Endothelial cell of umbilical vein (primary cell): ENCODE results near the gene LARGE1. TPM values are rescaled to one million over a fixed set of nuclear protein-coding genes. Genes with fewer than 3 reads are reported as not detected.

Experiments
- BruUV-seq: library from RNA; stranded (reverse); fragments of 400-500 nt; replicated peaks from 2 replicates; lab custom pipeline; 2021; lab: Mats Ljungman, UMichigan
- CTCF ChIA-PET: fragments of 300-600, 350-600 bp; sonication (Branson Sonifier 250); formaldehyde crosslinking; loops from one replicate; lab custom pipeline; 2021; ENCODE audit warnings: antibody characterized with exemption, inconsistent platforms; lab: Charles Lee
- POLR2A ChIA-PET: fragments of 300-600, 350-600 bp; sonication (Branson Sonifier 250); formaldehyde crosslinking; loops from one replicate; lab custom pipeline; 2021; ENCODE audit warnings: antibody characterized with exemption, inconsistent platforms; lab: Charles Lee
- DNase-seq: peaks from one replicate; pipeline ENCODE4 v3.0.0-alpha.2; 2011; ENCODE audit warnings: low read depth, low spot score
- FAIRE-seq: peaks from 2 replicates; lab custom pipeline; 2011; peaks lifted over from hg19 to GRCh38; lab: Jason Lieb, UNC
- H2AFZ ChIP-seq: 2 replicates; pipeline ENCODE4 v1.6.0; 2012; ENCODE audit warnings: low read depth, low read length, control low read depth, inconsistent platforms
- H3K27ac ChIP-seq: 2 replicates; pipeline ENCODE4 v1.5.1; 2011; ENCODE audit warnings: low read depth, mild to moderate bottlenecking, control low read depth, low read length, moderate library complexity; ENCODE audit not compliant: insufficient read depth
- H3K27me3 ChIP-seq, 2 experiments: 2 replicates each; pipeline versions ENCODE4 v1.6.0 to v1.6.1; 2011; ENCODE audit warnings: low read length in 2 of 2, mixed read lengths in 1 of 2; ENCODE audit not compliant: control insufficient read depth in 2 of 2, insufficient read depth in 2 of 2
- H3K36me3 ChIP-seq, 2 experiments: 2 replicates in 1 of 2; 3 replicates in 1 of 2; pipeline ENCODE4 v1.5.1; 2011; ENCODE audit warnings: low read length in 2 of 2, mild to moderate bottlenecking in 1 of 2, moderate library complexity in 1 of 2; ENCODE audit not compliant: control insufficient read depth in 2 of 2, insufficient read depth in 2 of 2; ENCODE audit errors: extremely low read depth in 1 of 2
- H3K4me1 ChIP-seq: 3 replicates; pipeline ENCODE4 v1.5.1; 2011; ENCODE audit warnings: mild to moderate bottlenecking, low read length; ENCODE audit not compliant: control insufficient read depth, insufficient read depth; ENCODE audit errors: extremely low read depth
- H3K4me2 ChIP-seq: 2 replicates; pipeline ENCODE4 v1.6.1; 2011; ENCODE audit warnings: low read length, control low read depth, mixed read lengths; ENCODE audit not compliant: insufficient read depth
- H3K4me3 ChIP-seq, 3 experiments: fragments of 200-600 bp in 1 of 3; sonication (generic), shearing (Covaris generic) in 1 of 3; replicated peaks in 1 of 3; 2 replicates each; pipeline ENCODE4 v1.5.1; 2011 to 2016; ENCODE audit warnings: control low read depth in 3 of 3, low read length in 3 of 3, mild to moderate bottlenecking in 2 of 3, inconsistent platforms in 1 of 3, low read depth in 1 of 3, moderate library complexity in 1 of 3; ENCODE audit not compliant: insufficient read depth in 1 of 3
- H3K79me2 ChIP-seq: 2 replicates; pipeline ENCODE4 v1.6.0; 2012; ENCODE audit warnings: low read length, inconsistent platforms; ENCODE audit not compliant: control insufficient read depth, insufficient read depth
- H3K9ac ChIP-seq: replicated peaks from 2 replicates; pipeline ENCODE3; 2011; ENCODE audit warnings: low read length, control low read depth; ENCODE audit not compliant: insufficient read depth; ENCODE audit errors: extremely low read depth
- H3K9me1 ChIP-seq: replicated peaks from 3 replicates; pipeline ENCODE4 v1.6.0; 2011; ENCODE audit warnings: mild to moderate bottlenecking, low read length; ENCODE audit not compliant: control insufficient read depth, insufficient read depth; ENCODE audit errors: extremely low read depth
- H3K9me3 ChIP-seq: replicated peaks from 2 replicates; pipeline ENCODE4 v1.5.1; 2012; ENCODE audit warnings: low read length, inconsistent platforms; ENCODE audit not compliant: control insufficient read depth, insufficient read depth
- H4K20me1 ChIP-seq: replicated peaks from 2 replicates; pipeline ENCODE3; 2011; ENCODE audit warnings: mild to moderate bottlenecking, low read length; ENCODE audit not compliant: control insufficient read depth, insufficient read depth; ENCODE audit errors: extremely low read depth
- EZH2 ChIP-seq: IDR thresholded peaks from 2 replicates; pipeline ENCODE4 v1.6.1; 2012; ENCODE audit warnings: borderline replicate concordance, low read depth, mild to moderate bottlenecking, moderate library complexity, low read length, inconsistent platforms; ENCODE audit not compliant: severe bottlenecking
- FOS ChIP-seq: IDR thresholded peaks from 2 replicates; pipeline ENCODE4 v1.6.1; 2011; ENCODE audit warnings: mild to moderate bottlenecking, low read length, moderate library complexity, borderline replicate concordance; ENCODE audit not compliant: insufficient read depth
- GATA2 ChIP-seq: IDR thresholded peaks from 2 replicates; pipeline ENCODE4 v1.7.0; 2011; ENCODE audit warnings: low read depth, mild to moderate bottlenecking, moderate library complexity, mixed read lengths, low read length; ENCODE audit not compliant: insufficient read length, insufficient read depth
- JUN ChIP-seq: IDR thresholded peaks from 2 replicates; pipeline ENCODE4 v1.6.1; 2011; ENCODE audit warnings: borderline replicate concordance, low read depth; ENCODE audit not compliant: insufficient read length, insufficient read depth
- POLR2A ChIP-seq: IDR thresholded peaks from 2 replicates; pipeline ENCODE4 v1.6.1; 2012; ENCODE audit warnings: low read depth, mild to moderate bottlenecking, control low read depth, low read length
- POLR2AphosphoS5 ChIP-seq: IDR thresholded peaks from 2 replicates; pipeline ENCODE4 v1.6.1; 2012; ENCODE audit warnings: low read depth, mild to moderate bottlenecking, control low read depth, low read length, moderate library complexity; ENCODE audit not compliant: insufficient read depth
- dilution Hi-C: fragments of 300-500 bp; cut with MboI; formaldehyde crosslinking; loops from one replicate; pipeline ENCODE4 v1.15.0; 2019; ENCODE audit warnings: low sequenced_read_pairs; ENCODE audit not compliant: extremely low pct_ligation_motif_present
- intact Hi-C: fragments of 100-400 bp; cut with micrococcal nuclease; formaldehyde crosslinking; loops from one replicate; pipeline ENCODE4 v1.10.0; 2022
- polyA plus RNA-seq, 4 experiments: library from polyadenylated mRNA; depleted of rRNA in 3 of 4; stranded (reverse) in 3 of 4; unstranded in 1 of 4; fragments of >200 nt; gene quantifications; 2 replicates each; pipeline versions ENCODE4 v1.2.1 to v1.2.3, GENCODE V29; 2011 to 2012; ENCODE audit warnings: missing spikeins in 1 of 4
- total RNA-seq: library from RNA; stranded (reverse); gene quantifications from 2 replicates; pipeline ENCODE4 v1.2.3, GENCODE V29; 2021
- TF ChIP-seq, protein P1 (sequence below): IDR thresholded peaks from 2 replicates; pipeline ENCODE4 v1.6.1; 2011; ENCODE audit not compliant: insufficient read depth, insufficient read length
- TF ChIP-seq, protein P2 (sequence below), 2 donors: IDR thresholded peaks; 1 replicate in 1 of 2; 2 replicates in 1 of 2; pipeline ENCODE4 v1.5.1; 2011; ENCODE audit warnings: low read length in 2 of 2, mild to moderate bottlenecking in 2 of 2, moderate library complexity in 2 of 2, control low read depth in 1 of 2, inconsistent platforms in 1 of 2, low read depth in 1 of 2; ENCODE audit not compliant: insufficient read depth in 1 of 2; ENCODE audit errors: extremely low read depth in 1 of 2

Gene LARGE1
- total and polyA plus RNA-seq, 2 donors (not counting 3 experiments of a cell fraction or from before 2014, with no cell fraction given) = 0.95 to 4.4 TPM

DNA sequence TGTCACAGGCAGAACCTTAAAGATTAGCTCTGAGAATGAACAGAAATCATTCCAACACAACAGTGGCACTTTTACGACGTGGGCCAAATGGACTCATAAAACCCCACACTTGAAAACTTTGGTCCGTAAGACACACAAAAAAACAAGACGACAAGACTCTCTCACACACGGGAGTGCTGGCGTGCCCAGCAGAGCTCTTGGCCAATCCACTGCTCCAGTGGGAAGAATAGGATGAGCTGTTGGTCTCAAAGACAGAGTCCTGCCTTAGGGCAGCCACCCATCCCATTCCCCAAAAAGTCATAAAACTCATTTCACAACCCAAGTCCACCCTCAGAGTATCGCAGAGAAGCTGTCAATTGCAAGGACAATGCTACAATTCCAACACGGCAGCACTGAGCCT is 18.2 kb downstream of the LARGE1 start:
- CTCF ChIA-PET = no interaction called here

More for the DNA sequence above, 18.2 kb downstream of the LARGE1 start:
- Histone ChIP-seq H3K36me3 (no peaks in the 10 kb centered on the region), H3K4me3 (no peak overlapping the region), H4K20me1 (no peaks in the 10 kb centered on the region), H2AFZ (no peak overlapping the region), H3K27me3 (no peaks in the 10 kb centered on the region), H3K27ac (no peak overlapping the region), H3K4me1 (no peaks in the 10 kb centered on the region), H3K9ac (no peak overlapping the region), H3K79me2 (no peaks in the 10 kb centered on the region), H3K9me3 (no peaks in the 10 kb centered on the region), H3K9me1 (no peaks in the 10 kb centered on the region), H3K4me2 (no peak overlapping the region)
- intact Hi-C loops = no loop called here
- no peak for DNase-seq
- dilution Hi-C loops = no loop called here
- BruUV-seq = no TSS peak
- POLR2A ChIA-PET = no interaction called here
- TF ChIP-seq, protein P1, sequence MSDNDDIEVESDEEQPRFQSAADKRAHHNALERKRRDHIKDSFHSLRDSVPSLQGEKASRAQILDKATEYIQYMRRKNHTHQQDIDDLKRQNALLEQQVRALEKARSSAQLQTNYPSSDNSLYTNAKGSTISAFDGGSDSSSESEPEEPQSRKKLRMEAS = no peak
- TF ChIP-seq JUN = no peak
- no peak for TF ChIP-seq POLR2A
- TF ChIP-seq, protein P2, sequence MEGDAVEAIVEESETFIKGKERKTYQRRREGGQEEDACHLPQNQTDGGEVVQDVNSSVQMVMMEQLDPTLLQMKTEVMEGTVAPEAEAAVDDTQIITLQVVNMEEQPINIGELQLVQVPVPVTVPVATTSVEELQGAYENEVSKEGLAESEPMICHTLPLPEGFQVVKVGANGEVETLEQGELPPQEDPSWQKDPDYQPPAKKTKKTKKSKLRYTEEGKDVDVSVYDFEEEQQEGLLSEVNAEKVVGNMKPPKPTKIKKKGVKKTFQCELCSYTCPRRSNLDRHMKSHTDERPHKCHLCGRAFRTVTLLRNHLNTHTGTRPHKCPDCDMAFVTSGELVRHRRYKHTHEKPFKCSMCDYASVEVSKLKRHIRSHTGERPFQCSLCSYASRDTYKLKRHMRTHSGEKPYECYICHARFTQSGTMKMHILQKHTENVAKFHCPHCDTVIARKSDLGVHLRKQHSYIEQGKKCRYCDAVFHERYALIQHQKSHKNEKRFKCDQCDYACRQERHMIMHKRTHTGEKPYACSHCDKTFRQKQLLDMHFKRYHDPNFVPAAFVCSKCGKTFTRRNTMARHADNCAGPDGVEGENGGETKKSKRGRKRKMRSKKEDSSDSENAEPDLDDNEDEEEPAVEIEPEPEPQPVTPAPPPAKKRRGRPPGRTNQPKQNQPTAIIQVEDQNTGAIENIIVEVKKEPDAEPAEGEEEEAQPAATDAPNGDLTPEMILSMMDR (IDR thresholded peaks at IDR 0.05; ENCODE audit: extremely low read depth in 1 of 2, insufficient read depth in 1 of 2, low read depth in 1 of 2, low read length in 2 of 2) = no peak
- TF ChIP-seq GATA2 = no peak
- TF ChIP-seq EZH2 = no peak
- no peak for TF ChIP-seq FOS
- no peak for TF ChIP-seq POLR2AphosphoS5
- FAIRE-seq = no peak
